Measurements from ENCODE around the gene HS6ST3. TPM values are rescaled to one million over a fixed set of nuclear protein-coding genes. Genes with fewer than 3 reads are reported as not detected.

HS6ST3 gene
- total RNA-seq, 1 donor from 2014 or later, result 4.7 TPM

DNA sequence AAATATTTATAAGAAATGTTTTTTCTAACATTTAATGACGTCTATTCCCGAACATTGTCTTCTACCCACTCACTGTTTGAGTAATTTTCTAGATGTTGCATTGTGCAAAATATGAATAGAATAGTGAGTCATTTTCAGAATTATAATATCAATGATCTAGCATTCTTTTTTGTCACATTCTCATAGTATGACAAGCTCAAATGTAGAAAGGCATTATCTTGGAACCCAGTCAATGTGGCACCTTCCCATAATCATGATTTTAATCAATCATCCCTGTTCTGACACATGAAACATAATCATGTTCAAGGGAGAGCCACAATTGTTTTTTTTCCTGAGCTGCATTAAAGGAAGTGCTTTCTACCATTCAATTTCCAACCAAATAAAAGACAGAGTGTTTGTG, 638.6 kb downstream of the HS6ST3 start:
- no peaks in the 10 kb centered on the region for H3K4me1 Mint-ChIP-seq (ENCODE audit: unreplicated experiment)
- no peak for DNase-seq (ENCODE audit: extremely low spot score, unreplicated experiment)
- H3K27me3 Mint-ChIP-seq, result no peaks in the 10 kb centered on the region
- TF ChIP-seq, protein P1, sequence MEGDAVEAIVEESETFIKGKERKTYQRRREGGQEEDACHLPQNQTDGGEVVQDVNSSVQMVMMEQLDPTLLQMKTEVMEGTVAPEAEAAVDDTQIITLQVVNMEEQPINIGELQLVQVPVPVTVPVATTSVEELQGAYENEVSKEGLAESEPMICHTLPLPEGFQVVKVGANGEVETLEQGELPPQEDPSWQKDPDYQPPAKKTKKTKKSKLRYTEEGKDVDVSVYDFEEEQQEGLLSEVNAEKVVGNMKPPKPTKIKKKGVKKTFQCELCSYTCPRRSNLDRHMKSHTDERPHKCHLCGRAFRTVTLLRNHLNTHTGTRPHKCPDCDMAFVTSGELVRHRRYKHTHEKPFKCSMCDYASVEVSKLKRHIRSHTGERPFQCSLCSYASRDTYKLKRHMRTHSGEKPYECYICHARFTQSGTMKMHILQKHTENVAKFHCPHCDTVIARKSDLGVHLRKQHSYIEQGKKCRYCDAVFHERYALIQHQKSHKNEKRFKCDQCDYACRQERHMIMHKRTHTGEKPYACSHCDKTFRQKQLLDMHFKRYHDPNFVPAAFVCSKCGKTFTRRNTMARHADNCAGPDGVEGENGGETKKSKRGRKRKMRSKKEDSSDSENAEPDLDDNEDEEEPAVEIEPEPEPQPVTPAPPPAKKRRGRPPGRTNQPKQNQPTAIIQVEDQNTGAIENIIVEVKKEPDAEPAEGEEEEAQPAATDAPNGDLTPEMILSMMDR (conservative IDR thresholded peaks at IDR 0.05), result no peak
- no peak overlapping the region for H3K27ac Mint-ChIP-seq
- H3K9me3 Mint-ChIP-seq, result peaks cover 8% of the 10 kb centered on the region
- peaks cover 7% of the 10 kb centered on the region for H3K36me3 Mint-ChIP-seq
- no peak overlapping the region for H3K4me3 Mint-ChIP-seq

DNA sequence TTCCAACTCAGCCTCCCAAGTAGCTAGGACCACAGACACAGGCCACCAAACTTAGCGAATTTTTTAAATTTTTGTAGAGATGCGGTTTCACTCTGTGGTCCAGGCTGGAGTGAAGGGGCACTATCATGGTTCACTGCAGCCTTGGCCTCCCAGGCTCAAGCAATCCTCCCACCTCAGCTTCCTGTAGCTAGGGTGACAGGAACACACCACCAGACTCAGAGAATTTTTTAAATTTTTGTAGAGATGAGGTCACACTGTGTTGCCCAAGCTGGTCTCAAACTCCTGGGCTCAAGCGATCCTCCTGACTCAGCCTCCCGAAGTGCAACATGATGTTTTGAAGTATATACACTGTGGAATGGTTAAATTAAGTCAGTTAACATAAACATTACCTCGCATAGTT, 640.8 kb downstream of the HS6ST3 start:
- Mint-ChIP-seq H3K9me3 (peaks cover 8% of the 10 kb centered on the region), H3K27ac (no peak overlapping the region), H3K36me3 (peaks cover 7% of the 10 kb centered on the region), H3K27me3 (no peaks in the 10 kb centered on the region), H3K4me1 (ENCODE audit: unreplicated experiment) (no peaks in the 10 kb centered on the region), H3K4me3 (no peak overlapping the region)
- no peak for DNase-seq (ENCODE audit: extremely low spot score, unreplicated experiment)
- TF ChIP-seq, protein P1 (conservative IDR thresholded peaks at IDR 0.05), result no peak

DNA sequence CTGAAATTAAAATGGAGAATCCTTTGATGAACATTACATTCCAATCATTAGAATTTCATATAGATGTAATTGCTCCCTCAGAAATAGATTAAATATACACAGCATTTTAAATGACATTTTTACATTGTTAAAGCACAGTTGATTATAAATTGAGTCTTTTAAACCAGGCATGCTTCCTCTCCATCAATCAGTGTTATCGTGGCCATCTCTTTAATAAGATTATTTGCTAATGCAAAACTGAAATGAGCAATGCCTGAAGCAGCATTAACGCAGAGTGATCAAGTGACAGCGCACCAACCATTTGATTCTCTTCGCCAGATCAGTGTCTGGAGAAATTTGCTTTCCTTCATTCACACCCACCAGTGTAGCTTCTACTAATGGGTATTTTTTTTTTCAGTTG, 644.6 kb downstream of the HS6ST3 start:
- DNase-seq (ENCODE audit: extremely low spot score, unreplicated experiment), result no peak
- H3K36me3 Mint-ChIP-seq, result no peaks in the 10 kb centered on the region
- no peaks in the 10 kb centered on the region for H3K27me3 Mint-ChIP-seq
- TF ChIP-seq, protein P1 (conservative IDR thresholded peaks at IDR 0.05), result no peak
- H3K4me3 Mint-ChIP-seq, result no peak overlapping the region
- no peaks in the 10 kb centered on the region for H3K9me3 Mint-ChIP-seq
- no peak overlapping the region for H3K27ac Mint-ChIP-seq
- H3K4me1 Mint-ChIP-seq (ENCODE audit: unreplicated experiment), result no peaks in the 10 kb centered on the region

DNA sequence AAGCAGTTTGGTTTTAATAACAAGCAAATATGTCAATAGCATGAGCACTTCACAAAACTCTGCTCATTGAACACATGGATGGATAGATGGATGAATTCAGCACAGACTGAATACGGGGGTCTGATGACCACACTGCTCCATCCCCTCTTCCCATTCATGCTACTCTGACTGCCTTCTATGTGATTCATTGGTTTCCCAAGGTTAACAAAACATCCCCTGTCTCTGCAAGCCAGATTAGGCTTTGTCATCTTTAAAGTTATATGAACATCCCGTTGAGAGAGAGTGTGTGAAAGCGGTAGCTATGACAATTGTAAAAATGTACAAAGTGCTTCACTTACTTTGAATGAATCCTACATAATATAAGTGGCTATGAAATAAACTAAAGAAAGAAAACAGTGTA, 651.9 kb downstream of the HS6ST3 start:
- TF ChIP-seq, protein P1 (conservative IDR thresholded peaks at IDR 0.05), result no peak
- Mint-ChIP-seq H3K27ac (no peak overlapping the region), H3K36me3 (no peaks in the 10 kb centered on the region), H3K27me3 (no peaks in the 10 kb centered on the region), H3K4me1 (ENCODE audit: unreplicated experiment) (peaks cover 9% of the 10 kb centered on the region), H3K4me3 (no peak overlapping the region), H3K9me3 (no peaks in the 10 kb centered on the region)
- DNase-seq (ENCODE audit: extremely low spot score, unreplicated experiment), result no peak

DNA sequence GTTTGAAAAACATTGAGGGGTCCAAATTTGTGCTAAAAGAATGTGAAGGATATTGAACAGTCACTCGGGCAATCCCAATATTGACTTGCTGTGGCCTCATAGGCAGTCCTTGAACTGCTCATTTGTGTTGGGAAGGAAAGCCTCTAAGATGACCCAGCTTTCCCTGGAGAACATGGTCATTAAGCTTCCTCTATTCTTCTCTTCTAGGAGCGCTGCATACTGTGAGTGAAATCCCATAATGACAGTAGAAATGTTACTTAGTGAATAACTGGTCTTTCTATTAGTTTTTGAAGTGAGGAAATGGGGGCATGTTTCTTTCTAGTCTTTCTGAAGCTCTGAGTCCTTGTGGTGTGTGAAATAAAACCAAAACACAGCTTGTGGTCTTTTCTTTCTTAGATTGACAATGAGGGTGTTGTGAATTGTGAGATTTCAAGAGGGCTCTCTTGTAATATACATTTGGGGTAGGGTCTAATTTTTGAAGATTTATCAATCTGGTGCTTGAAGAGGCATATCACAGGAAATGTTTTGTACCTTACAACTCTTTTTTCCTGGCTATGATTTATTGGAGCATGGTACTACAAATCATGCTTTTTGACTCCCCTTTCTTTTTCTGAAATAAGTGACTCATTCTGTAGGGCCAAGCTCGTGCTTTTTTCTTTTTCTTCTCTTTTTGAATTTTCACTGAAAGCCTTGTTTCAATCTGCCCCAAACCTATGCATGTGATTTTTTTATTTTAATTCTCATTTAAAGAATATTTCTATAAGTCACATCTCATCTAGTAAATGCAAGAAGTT, 653.6 kb downstream of the HS6ST3 start:
- Mint-ChIP-seq H3K4me1 (ENCODE audit: unreplicated experiment) (peaks cover 9% of the 10 kb centered on the region), H3K4me3 (no peak overlapping the region), H3K27me3 (no peaks in the 10 kb centered on the region), H3K36me3 (no peaks in the 10 kb centered on the region), H3K9me3 (no peaks in the 10 kb centered on the region), H3K27ac (no peak overlapping the region)
- DNase-seq (ENCODE audit: extremely low spot score, unreplicated experiment), result no peak
- TF ChIP-seq, protein P1 (conservative IDR thresholded peaks at IDR 0.05), result no peak
